Fibroblast of pulmonary artery (primary cell): Measurements from ENCODE around the gene ADNP2.

Source experiments
- DNase-seq: peaks from one replicate; pipeline ENCODE4 v3.0.0-alpha.2; 2010; ENCODE audit warnings: low read depth
- H3K4me3 ChIP-seq: replicated peaks from 2 replicates; pipeline ENCODE4 v1.5.1; 2011; ENCODE audit warnings: low read depth, mild to moderate bottlenecking, control low read depth, low read length, moderate library complexity
- CTCF ChIP-seq: IDR thresholded peaks from 2 replicates; pipeline ENCODE4 v1.5.1; 2011; ENCODE audit warnings: mild to moderate bottlenecking, control low read depth, low read length, inconsistent platforms; ENCODE audit errors: missing control alignments

Gene ADNP2

GRCh38 chr18:80187956-80188642 is 79.0 kb downstream of the ADNP2 start:
- no peak overlapping the region for H3K4me3 ChIP-seq
- no peak for DNase-seq
- no peak for TF ChIP-seq CTCF

- no peak overlapping the region for H3K4me3 ChIP-seq
- DNase-seq: no peak
- no peak for TF ChIP-seq CTCF
Measured at GRCh38 chr18:80188643-80189530, 79.8 kb downstream of the ADNP2 start.

- no peak for TF ChIP-seq CTCF
- H3K4me3 ChIP-seq: no peak overlapping the region
- no peak for DNase-seq
Measured at GRCh38 chr18:80189531-80189865, 80.4 kb downstream of the ADNP2 start.
